Measurements from ENCODE around the gene BNIP2.

The BNIP2 gene

DNA sequence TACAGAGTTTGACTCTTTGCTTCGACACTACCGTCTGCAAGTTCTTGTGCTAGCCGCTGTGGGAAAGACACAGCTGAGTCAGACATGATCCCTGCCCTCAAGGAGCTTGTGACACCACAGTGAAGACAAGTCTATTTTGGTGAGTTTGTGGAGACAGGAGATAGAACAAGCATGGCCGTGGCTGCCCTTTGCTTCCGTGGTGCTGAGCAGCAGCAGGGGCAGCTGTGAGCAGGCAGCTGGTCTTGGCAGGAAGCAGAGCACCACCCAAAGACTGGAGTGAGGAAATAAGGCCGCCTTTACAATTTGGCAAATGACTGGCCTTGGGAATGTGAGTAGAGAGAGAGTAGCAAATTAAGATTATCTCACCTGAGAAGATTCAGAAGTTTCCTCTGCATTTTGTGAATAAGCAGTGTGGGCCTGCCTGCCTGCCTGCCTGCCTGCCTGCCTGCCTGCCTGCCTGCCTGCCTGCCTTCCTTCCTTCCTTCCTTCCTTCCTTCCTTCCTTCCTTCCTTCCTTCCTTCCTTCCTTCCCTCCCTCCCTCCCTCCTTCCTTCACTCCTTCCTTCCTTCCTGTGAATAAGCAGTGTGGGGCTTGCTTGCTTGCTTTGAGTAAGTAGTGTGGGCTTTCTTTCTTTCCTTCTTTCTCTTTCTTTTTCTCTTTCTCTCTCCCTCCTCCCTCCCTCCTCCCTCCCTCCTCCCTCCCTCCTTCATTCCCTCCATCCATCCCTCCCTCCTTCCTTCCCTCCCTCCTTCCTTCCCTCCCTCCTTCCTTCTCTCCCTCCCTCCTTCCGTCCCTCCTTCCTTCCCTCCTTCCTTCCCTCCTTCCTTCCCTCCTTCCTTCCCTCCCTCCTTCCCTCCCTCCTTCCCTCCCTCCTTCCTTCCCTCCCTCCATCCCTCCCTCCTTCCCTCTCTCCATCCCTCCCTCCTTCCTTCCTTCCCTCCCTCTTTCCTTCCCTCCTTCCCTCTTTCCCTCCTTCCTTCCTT is 79.1 kb downstream of the BNIP2 start:
- TF ChIP-seq YY1 (IDR thresholded peaks at IDR 0.05; ENCODE audit: low read depth) (no peak), NFIC (IDR thresholded peaks at IDR 0.05) (no peak), TEAD4 (IDR thresholded peaks at IDR 0.05) (no peak), ZBTB7A (IDR thresholded peaks at IDR 0.05; ENCODE audit: low read depth) (no peak), EGR1 (IDR thresholded peaks at IDR 0.05) (no peak), REST (IDR thresholded peaks at IDR 0.05; ENCODE audit: low read depth) (no peak), FOXM1 (IDR thresholded peaks at IDR 0.05; ENCODE audit: borderline replicate concordance, low read depth) (no peak), EP300 (IDR thresholded peaks at IDR 0.05; ENCODE audit: borderline replicate concordance) (no peak), TAF1 (IDR thresholded peaks at IDR 0.05; ENCODE audit: low read depth) (no peak), CEBPB (IDR thresholded peaks at IDR 0.05) (no peak), RAD21 (IDR thresholded peaks at IDR 0.05; ENCODE audit: low read depth) (no peak), TCF12 (IDR thresholded peaks at IDR 0.05; ENCODE audit: low read depth) (no peak), CREB1 (IDR thresholded peaks at IDR 0.05; ENCODE audit: low read depth) (no peak)
- TF ChIP-seq, protein P1, sequence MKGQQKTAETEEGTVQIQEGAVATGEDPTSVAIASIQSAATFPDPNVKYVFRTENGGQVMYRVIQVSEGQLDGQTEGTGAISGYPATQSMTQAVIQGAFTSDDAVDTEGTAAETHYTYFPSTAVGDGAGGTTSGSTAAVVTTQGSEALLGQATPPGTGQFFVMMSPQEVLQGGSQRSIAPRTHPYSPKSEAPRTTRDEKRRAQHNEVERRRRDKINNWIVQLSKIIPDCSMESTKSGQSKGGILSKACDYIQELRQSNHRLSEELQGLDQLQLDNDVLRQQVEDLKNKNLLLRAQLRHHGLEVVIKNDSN (IDR thresholded peaks at IDR 0.05): no peak
- TF ChIP-seq, protein P2, sequence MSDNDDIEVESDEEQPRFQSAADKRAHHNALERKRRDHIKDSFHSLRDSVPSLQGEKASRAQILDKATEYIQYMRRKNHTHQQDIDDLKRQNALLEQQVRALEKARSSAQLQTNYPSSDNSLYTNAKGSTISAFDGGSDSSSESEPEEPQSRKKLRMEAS (IDR thresholded peaks at IDR 0.05): no peak

Data from Ishikawa (cell line).